Kidney (tissue), 14 donors: ENCODE data around the gene SNX25. TPM values are rescaled to one million over a fixed set of nuclear protein-coding genes. Genes with fewer than 3 reads are reported as not detected.
"Not testable (repeated sequence)": the region's sequence is repeated elsewhere in the genome, so short reads cannot be mapped to it uniquely, and the experiment has no call there.

ENCODE experiments used
- DNase-seq, 5 donors: peaks; one replicate each; pipeline ENCODE4 v3.0.0-alpha.2; 2013 to 2020
- FAIRE-seq: peaks from 2 replicates; lab custom pipeline; 2012; peaks lifted over from hg19 to GRCh38; lab: Jason Lieb, UNC
- H3K27ac ChIP-seq, 2 donors: one replicate each; pipeline ENCODE4 v1.7.0; 2013; ENCODE audit warnings: low read depth in 2 of 2, low read length in 2 of 2, inconsistent platforms in 1 of 2
- H3K27me3 ChIP-seq: one replicate; pipeline ENCODE4 v1.7.1; 2013; ENCODE audit warnings: low read length, inconsistent platforms; ENCODE audit not compliant: control insufficient read depth, insufficient read depth
- H3K36me3 ChIP-seq, 3 donors: one replicate each; pipeline versions ENCODE4 v1.7.0 to v1.7.1; 2013; ENCODE audit warnings: low read length in 3 of 3, control low read depth in 1 of 3, inconsistent platforms in 1 of 3; ENCODE audit not compliant: insufficient read depth in 3 of 3, control insufficient read depth in 2 of 3
- H3K4me1 ChIP-seq, 3 donors: one replicate each; pipeline versions ENCODE4 v1.7.0 to v1.7.1; 2013; ENCODE audit warnings: low read length in 3 of 3, inconsistent platforms in 1 of 3, low read depth in 1 of 3; ENCODE audit not compliant: control insufficient read depth in 2 of 3, insufficient read depth in 2 of 3
- H3K4me3 ChIP-seq, 3 donors: one replicate each; pipeline versions ENCODE4 v1.7.0 to v1.8.1; 2013; ENCODE audit warnings: low read length in 3 of 3, control low read depth in 1 of 3, inconsistent platforms in 1 of 3
- H3K9ac ChIP-seq, 3 donors: one replicate each; pipeline versions ENCODE4 v1.7.0 to v1.7.1; 2013; ENCODE audit warnings: low read length in 3 of 3, control low read depth in 1 of 3, inconsistent platforms in 1 of 3
- H3K9me3 ChIP-seq, 3 donors: one replicate each; pipeline versions ENCODE4 v1.7.0 to v1.7.1; 2013; ENCODE audit warnings: low read length in 3 of 3, control low read depth in 1 of 3, inconsistent platforms in 1 of 3; ENCODE audit not compliant: control insufficient read depth in 2 of 3, insufficient read depth in 1 of 3
- intact Hi-C: fragments of 100-400 bp; cut with DNase I; formaldehyde crosslinking; loops from one replicate; pipeline ENCODE4 v1.11.1; 2022
- polyA plus RNA-seq: library from polyadenylated mRNA; stranded (reverse); fragments of 350-450 nt; fragmentation: Illumina TruSeq; extraction: RNeasy Lipid Tissue Mini Kit (QIAGEN cat#74804); gene quantifications from one replicate; pipeline ENCODE4 v1.2.3, GENCODE V29; 2014; ENCODE audit warnings: low read depth, low replicate concordance; ENCODE audit not compliant: insufficient read depth
- total RNA-seq: library from RNA; stranded (reverse); fragmentation: NEBNext Ultra II Directional; extraction: Animal tissue kit (Norgen Biotek cat#: 25700); gene quantifications from one replicate; pipeline ENCODE4 v1.2.1, GENCODE V29; 2021
- TF ChIP-seq, protein P1 (sequence below): IDR thresholded peaks from 3 replicates; pipeline ENCODE4 v1.5.1; 2012; ENCODE audit warnings: mild to moderate bottlenecking, moderate library complexity, borderline replicate concordance; ENCODE audit not compliant: insufficient read depth; ENCODE audit errors: extremely low read depth
- donor health status: control.
- donor health status: control.
- donor health status: control.
- donor health status: control.
- donor health status: control.
- donor health status: DM: yes; HTN: yes; CAD: no.
- donor health status: Normal renal cell carcinoma (clear cell type).

Gene SNX25
- total and polyA plus RNA-seq, 2 donors from 2014 or later = 8.9 to 19.4 TPM

DNA sequence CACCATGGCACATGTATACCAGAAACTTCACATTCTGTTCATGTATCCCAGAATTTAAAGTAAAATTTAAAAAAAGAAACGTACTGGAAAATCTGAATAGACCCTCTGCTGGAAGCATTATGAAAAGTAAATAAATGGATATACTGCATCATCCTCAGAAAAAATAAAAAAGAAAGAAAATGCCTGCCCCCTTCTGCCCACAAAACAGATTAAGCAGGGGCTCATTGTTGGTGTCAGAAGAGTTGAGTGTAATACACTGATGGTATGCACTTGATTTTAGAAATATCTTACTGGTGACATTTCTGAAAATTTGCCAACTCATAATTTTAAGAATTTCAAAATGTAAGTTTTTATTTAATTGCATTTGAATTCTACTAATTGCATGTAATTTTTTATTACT, 108.5 kb downstream of the SNX25 start:
- DNase-seq (no peak), FAIRE-seq (no peak)
- no peak overlapping the region for H3K4me3 ChIP-seq
- no peaks in the 10 kb centered on the region for H3K4me1 ChIP-seq
- H3K9ac ChIP-seq = no peak overlapping the region
- TF ChIP-seq, protein P1, sequence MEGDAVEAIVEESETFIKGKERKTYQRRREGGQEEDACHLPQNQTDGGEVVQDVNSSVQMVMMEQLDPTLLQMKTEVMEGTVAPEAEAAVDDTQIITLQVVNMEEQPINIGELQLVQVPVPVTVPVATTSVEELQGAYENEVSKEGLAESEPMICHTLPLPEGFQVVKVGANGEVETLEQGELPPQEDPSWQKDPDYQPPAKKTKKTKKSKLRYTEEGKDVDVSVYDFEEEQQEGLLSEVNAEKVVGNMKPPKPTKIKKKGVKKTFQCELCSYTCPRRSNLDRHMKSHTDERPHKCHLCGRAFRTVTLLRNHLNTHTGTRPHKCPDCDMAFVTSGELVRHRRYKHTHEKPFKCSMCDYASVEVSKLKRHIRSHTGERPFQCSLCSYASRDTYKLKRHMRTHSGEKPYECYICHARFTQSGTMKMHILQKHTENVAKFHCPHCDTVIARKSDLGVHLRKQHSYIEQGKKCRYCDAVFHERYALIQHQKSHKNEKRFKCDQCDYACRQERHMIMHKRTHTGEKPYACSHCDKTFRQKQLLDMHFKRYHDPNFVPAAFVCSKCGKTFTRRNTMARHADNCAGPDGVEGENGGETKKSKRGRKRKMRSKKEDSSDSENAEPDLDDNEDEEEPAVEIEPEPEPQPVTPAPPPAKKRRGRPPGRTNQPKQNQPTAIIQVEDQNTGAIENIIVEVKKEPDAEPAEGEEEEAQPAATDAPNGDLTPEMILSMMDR = no peak
- H3K27me3 ChIP-seq = no peaks in the 10 kb centered on the region
- no peaks in the 10 kb centered on the region for H3K9me3 ChIP-seq
- peaks cover 0 to 3% (median 0%) of the 10 kb centered on the region in 3 donors for H3K36me3 ChIP-seq
- no peak overlapping the region for H3K27ac ChIP-seq
- intact Hi-C loops = no loop called here

DNA sequence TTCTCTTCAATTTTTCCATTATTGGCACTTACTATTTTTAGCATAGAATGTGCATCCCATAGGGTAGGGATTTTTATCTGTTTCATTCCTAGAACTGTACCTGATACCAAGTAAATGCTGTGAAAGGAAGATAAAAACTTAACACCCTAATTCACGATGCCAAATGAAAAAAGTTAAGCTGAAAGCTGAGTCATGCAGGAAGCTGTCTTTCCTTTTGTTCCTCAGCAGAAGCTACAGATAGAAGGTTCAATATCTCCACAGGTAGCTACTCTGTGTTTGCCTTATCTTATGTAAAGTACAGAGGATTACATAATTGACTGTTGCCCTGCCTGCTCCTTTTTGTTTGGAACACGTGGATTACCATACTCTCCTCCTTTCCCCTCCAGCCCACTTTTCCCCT, 109.3 kb downstream of the SNX25 start:
- Histone ChIP-seq H3K4me1 (no peaks in the 10 kb centered on the region), H3K36me3 (no peaks in the 10 kb centered on the region), H3K4me3 (no peak overlapping the region), H3K27me3 (no peaks in the 10 kb centered on the region), H3K9me3 (no peaks in the 10 kb centered on the region), H3K27ac (no peak overlapping the region), H3K9ac (no peak overlapping the region)
- TF ChIP-seq, protein P1 = no peak
- DNase-seq (no peak), FAIRE-seq (no peak)
- intact Hi-C loops = no loop called here

DNA sequence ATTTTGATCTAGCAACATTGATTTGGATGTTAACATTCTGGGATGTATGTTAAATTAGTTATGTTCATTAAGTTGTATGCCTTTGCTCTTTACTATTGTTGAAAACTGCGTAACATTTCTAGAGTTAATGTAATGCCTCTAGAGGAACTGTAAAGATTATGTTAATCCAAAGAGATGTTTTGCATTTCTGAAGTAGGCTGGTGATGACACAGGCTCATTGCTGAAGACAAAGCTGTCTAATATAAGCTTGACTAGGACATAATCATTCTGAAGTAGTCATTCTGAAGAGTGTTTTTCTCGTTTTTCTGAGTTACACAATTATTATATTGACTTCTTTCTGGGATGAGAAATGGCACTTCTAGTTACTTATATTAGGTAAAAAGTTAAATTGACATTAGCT, 113.4 kb downstream of the SNX25 start:
- TF ChIP-seq, protein P1 = no peak
- intact Hi-C loops = no loop called here
- FAIRE-seq (no peak), DNase-seq (no peak)
- no peaks in the 10 kb centered on the region for H3K4me1 ChIP-seq
- H3K27ac ChIP-seq = no peak overlapping the region
- H3K9me3 ChIP-seq = no peaks in the 10 kb centered on the region
- no peak overlapping the region for H3K9ac ChIP-seq
- H3K27me3 ChIP-seq = no peaks in the 10 kb centered on the region
- no peak overlapping the region for H3K4me3 ChIP-seq
- H3K36me3 ChIP-seq = no peaks in the 10 kb centered on the region

DNA sequence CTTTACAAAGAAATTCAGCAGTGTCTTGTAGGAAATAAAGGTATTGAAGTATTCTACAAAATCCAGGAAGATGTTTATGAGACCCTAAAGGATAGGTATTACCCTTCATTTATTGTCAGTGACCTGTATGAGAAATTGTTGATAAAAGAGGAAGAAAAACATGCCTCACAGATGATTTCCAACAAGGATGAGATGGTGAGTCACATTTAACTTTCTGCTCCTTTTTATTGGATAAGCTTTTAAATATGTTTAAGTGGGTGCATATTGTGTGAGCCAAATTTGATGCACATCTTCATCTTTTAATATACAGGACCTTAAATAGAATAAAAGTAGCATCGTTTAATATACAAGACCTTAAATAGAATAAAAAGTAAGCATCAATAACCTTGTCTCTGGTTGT, 114.2 kb downstream of the SNX25 start:
- TF ChIP-seq, protein P1 = no peak

DNA sequence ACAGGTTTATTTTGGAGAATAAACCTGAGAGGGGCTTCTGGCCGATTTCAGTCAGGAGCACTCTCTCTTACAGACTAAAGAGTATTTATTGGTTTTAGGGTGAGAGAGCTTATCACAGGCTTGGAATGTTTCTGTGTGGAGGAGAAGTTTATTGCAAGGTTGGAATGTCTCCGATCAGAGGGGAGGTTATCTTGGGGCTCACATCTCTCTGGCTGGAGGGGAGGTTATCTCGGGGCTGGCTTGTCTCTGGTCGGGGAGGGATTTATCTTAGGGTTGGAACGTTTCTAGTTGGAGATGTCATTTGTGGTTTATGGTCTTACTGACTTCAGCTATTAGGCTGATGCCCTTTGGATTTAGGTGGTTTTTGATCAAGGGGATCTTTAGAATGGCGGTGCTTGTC, 115.0 kb downstream of the SNX25 start:
- H3K9me3 ChIP-seq, H3K4me3 ChIP-seq, H3K4me1 ChIP-seq, FAIRE-seq, H3K36me3 ChIP-seq, H3K27ac ChIP-seq, intact Hi-C loops, H3K9ac ChIP-seq, H3K27me3 ChIP-seq: not testable (repeated sequence)
- peak in 1 of 5 donors; percentile 19 for DNase-seq

More for the DNA sequence above, 114.2 kb downstream of the SNX25 start:
- no peaks in the 10 kb centered on the region for H3K4me1 ChIP-seq
- intact Hi-C loops = no loop called here
- H3K4me3 ChIP-seq = no peak overlapping the region
- FAIRE-seq (no peak), DNase-seq (no peak)
- H3K9ac ChIP-seq = no peak overlapping the region
- no peaks in the 10 kb centered on the region for H3K36me3 ChIP-seq
- H3K27ac ChIP-seq = no peak overlapping the region
- H3K9me3 ChIP-seq = no peaks in the 10 kb centered on the region
- H3K27me3 ChIP-seq = no peaks in the 10 kb centered on the region
